Measurements from ENCODE around the gene GABARAPL1. TPM values are rescaled to one million over a fixed set of nuclear protein-coding genes. Genes with fewer than 3 reads are reported as not detected.

Gene GABARAPL1
- total RNA-seq, 1 donor from 2014 or later = 119 TPM

- H2AFZ ChIP-seq (ENCODE audit: low read depth, low read length) = no peak overlapping the region
- Mint-ChIP-seq H3K4me1 (ENCODE audit: low read depth, unreplicated experiment) (no peaks in the 10 kb centered on the region), H3K4me3 (ENCODE audit: unreplicated experiment) (no peak overlapping the region), H3K27ac (ENCODE audit: unreplicated experiment) (no peak overlapping the region), H3K27me3 (ENCODE audit: low read depth, unreplicated experiment) (no peaks in the 10 kb centered on the region), H3K36me3 (ENCODE audit: low read depth, unreplicated experiment) (no peaks in the 10 kb centered on the region), H3K9me3 (ENCODE audit: unreplicated experiment) (no peaks in the 10 kb centered on the region)
- H3K27ac ChIP-seq (ENCODE audit: low read depth, low read length) = no peak overlapping the region
- H3K79me2 ChIP-seq (ENCODE audit: insufficient read depth, low read length) = no peaks in the 10 kb centered on the region
- no peaks in the 10 kb centered on the region for H4K20me1 ChIP-seq (ENCODE audit: insufficient read depth, low read length)
- no peak overlapping the region for H3K4me2 ChIP-seq (ENCODE audit: low read length)
- H3K4me3 ChIP-seq (ENCODE audit: insufficient read depth, low read depth, low read length) = no peak overlapping the region
- no peaks in the 10 kb centered on the region for H3K9me3 ChIP-seq (ENCODE audit: insufficient read depth, low read depth, low read length)
- DNase-seq (ENCODE audit: low read depth) (no peak), FAIRE-seq (no peak)
- H3K27me3 ChIP-seq (ENCODE audit: insufficient read depth, low read length) = no peaks in the 10 kb centered on the region
- no peak for TF ChIP-seq CTCF (IDR thresholded peaks at IDR 0.05; ENCODE audit: insufficient read depth, low read depth, low read length)
- TF ChIP-seq EZH2 (IDR thresholded peaks at IDR 0.05; ENCODE audit: insufficient read depth, low read length) = no peak
- no peak overlapping the region for H3K9ac ChIP-seq (ENCODE audit: low read length)
- no peaks in the 10 kb centered on the region for H3K36me3 ChIP-seq (ENCODE audit: insufficient read depth, low read length)
- no peaks in the 10 kb centered on the region for H3K4me1 ChIP-seq (ENCODE audit: insufficient read depth, low read length)
Measured at GRCh38 chr12:10272467-10272866, 59.8 kb downstream of the GABARAPL1 start.

Other genes with a start within 250 kb of the GABARAPL1 start
- gene CLEC12A, start 241.5 kb upstream of the GABARAPL1 start, total RNA-seq = not detected in 2 replicates
- not detected in 2 replicates for gene CLEC1B, start 213.8 kb upstream of the GABARAPL1 start, total RNA-seq
- 0.14 TPM in 1 of 2 replicates, not detected in the other for gene CLEC12B, start 202.2 kb upstream of the GABARAPL1 start, total RNA-seq
- not detected in 2 replicates for gene CLEC9A, start 182.2 kb upstream of the GABARAPL1 start, total RNA-seq
- gene CLEC1A, start 113.9 kb upstream of the GABARAPL1 start, total RNA-seq = not detected in 2 replicates
- gene CLEC7A, start 82.7 kb upstream of the GABARAPL1 start, total RNA-seq = 1.1 and 1.4 TPM in 2 replicates
- 0.96 and 0.98 TPM in 2 replicates for gene OLR1, start 40.7 kb upstream of the GABARAPL1 start, total RNA-seq
- 0.45 TPM in 1 of 2 replicates, not detected in the other for gene TMEM52B, start 33.8 kb upstream of the GABARAPL1 start, total RNA-seq
- gene KLRD1, start 95.0 kb downstream of the GABARAPL1 start, total RNA-seq = 0.45 and 0.91 TPM in 2 replicates
- 0.73 and 1.1 TPM in 2 replicates for gene KLRK1, start 177.2 kb downstream of the GABARAPL1 start, total RNA-seq
- 0.53 and 0.70 TPM in 2 replicates for gene KLRC4, start 196.9 kb downstream of the GABARAPL1 start, total RNA-seq
- gene KLRC3, start 207.7 kb downstream of the GABARAPL1 start, total RNA-seq = 0.94 and 1.2 TPM in 2 replicates
- gene KLRC2, start 223.1 kb downstream of the GABARAPL1 start, total RNA-seq = 1.2 and 4.1 TPM in 2 replicates
- gene KLRC1, start 240.5 kb downstream of the GABARAPL1 start, total RNA-seq = not detected in 2 replicates